Endothelial cell of umbilical vein (primary cell): ENCODE data around the gene DAGLB.

Experiments used
- JUN ChIP-seq: IDR thresholded peaks from 2 replicates; pipeline ENCODE4 v1.6.1; 2011; ENCODE audit warnings: borderline replicate concordance, low read depth; ENCODE audit not compliant: insufficient read length, insufficient read depth
- POLR2A ChIP-seq: IDR thresholded peaks from 2 replicates; pipeline ENCODE4 v1.6.1; 2012; ENCODE audit warnings: low read depth, mild to moderate bottlenecking, control low read depth, low read length
- POLR2AphosphoS5 ChIP-seq: IDR thresholded peaks from 2 replicates; pipeline ENCODE4 v1.6.1; 2012; ENCODE audit warnings: low read depth, mild to moderate bottlenecking, control low read depth, low read length, moderate library complexity; ENCODE audit not compliant: insufficient read depth
- TF ChIP-seq, protein P1 (sequence below), 2 donors: IDR thresholded peaks; 1 replicate in 1 of 2; 2 replicates in 1 of 2; pipeline ENCODE4 v1.5.1; 2011; ENCODE audit warnings: low read length in 2 of 2, mild to moderate bottlenecking in 2 of 2, moderate library complexity in 2 of 2, control low read depth in 1 of 2, inconsistent platforms in 1 of 2, low read depth in 1 of 2; ENCODE audit not compliant: insufficient read depth in 1 of 2; ENCODE audit errors: extremely low read depth in 1 of 2
- TF ChIP-seq, protein P2 (sequence below): IDR thresholded peaks from 2 replicates; pipeline ENCODE4 v1.6.1; 2011; ENCODE audit not compliant: insufficient read depth, insufficient read length

DNA sequence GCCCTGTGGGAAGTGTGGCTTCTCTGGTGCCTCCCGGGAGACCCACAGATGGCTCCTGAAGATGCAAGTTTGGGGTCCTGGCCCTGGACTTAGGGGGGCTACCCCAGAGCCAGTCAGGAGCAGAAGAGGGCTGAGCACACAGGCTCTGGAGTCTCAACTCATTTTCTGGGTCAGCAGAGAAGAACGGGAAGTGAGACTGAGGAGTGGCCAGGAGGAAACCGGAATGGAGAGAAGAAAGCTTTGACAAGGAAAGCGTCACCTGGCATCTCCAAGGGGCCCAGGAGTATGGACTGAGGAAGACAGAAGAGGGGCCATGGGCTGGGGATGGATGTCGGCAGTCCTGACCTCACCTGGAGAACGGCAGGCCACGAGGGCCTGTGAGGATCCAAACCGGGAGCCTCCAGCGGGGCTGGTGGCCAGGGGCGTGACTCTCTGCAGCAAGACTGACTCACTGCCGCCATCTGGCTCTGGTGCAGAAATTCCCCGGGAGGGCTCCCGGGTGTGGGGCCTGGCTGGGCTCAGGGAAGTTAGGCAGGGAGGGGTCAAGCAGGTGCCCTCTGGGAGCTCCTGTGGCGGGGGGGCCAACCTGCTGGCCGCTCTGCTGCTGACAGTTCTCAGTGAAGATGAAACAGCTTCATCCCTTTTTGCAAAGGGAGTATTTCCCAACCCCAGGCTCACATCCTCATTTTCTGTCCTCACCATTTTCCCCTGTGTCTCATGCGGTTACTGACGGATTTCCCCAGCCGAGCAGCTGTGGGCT is 23.6 kb downstream of the DAGLB start:
- no peak for TF ChIP-seq POLR2A
- TF ChIP-seq, protein P1, sequence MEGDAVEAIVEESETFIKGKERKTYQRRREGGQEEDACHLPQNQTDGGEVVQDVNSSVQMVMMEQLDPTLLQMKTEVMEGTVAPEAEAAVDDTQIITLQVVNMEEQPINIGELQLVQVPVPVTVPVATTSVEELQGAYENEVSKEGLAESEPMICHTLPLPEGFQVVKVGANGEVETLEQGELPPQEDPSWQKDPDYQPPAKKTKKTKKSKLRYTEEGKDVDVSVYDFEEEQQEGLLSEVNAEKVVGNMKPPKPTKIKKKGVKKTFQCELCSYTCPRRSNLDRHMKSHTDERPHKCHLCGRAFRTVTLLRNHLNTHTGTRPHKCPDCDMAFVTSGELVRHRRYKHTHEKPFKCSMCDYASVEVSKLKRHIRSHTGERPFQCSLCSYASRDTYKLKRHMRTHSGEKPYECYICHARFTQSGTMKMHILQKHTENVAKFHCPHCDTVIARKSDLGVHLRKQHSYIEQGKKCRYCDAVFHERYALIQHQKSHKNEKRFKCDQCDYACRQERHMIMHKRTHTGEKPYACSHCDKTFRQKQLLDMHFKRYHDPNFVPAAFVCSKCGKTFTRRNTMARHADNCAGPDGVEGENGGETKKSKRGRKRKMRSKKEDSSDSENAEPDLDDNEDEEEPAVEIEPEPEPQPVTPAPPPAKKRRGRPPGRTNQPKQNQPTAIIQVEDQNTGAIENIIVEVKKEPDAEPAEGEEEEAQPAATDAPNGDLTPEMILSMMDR (IDR thresholded peaks at IDR 0.05; ENCODE audit: extremely low read depth in 1 of 2, insufficient read depth in 1 of 2, low read depth in 1 of 2, low read length in 2 of 2) = no peak
- TF ChIP-seq, protein P2, sequence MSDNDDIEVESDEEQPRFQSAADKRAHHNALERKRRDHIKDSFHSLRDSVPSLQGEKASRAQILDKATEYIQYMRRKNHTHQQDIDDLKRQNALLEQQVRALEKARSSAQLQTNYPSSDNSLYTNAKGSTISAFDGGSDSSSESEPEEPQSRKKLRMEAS = no peak
- no peak for TF ChIP-seq POLR2AphosphoS5
- no peak for TF ChIP-seq JUN
